HCT116 (cell line): Measurements from ENCODE around the gene SELENON. TPM values are rescaled to one million over a fixed set of nuclear protein-coding genes. Genes with fewer than 3 reads are reported as not detected.

ENCODE experiments used
- ATAC-seq: fragments of 200-7000 bp; cut with Tn5 transposase; 2 replicates; pipeline ENCODE4 v1.9.1; 2020; ENCODE audit warnings: mild to moderate bottlenecking, moderate library complexity
- BruUV-seq: library from RNA; stranded (reverse); fragments of 400-500 nt; replicated peaks from 2 replicates; lab custom pipeline; 2021; lab: Mats Ljungman, UMichigan
- CTCF ChIA-PET: fragments of 300-600 bp; sonication (Branson Sonifier 250); formaldehyde crosslinking; loops from one replicate; lab custom pipeline; 2021; ENCODE audit warnings: antibody characterized with exemption; lab: Charles Lee
- POLR2A ChIA-PET: fragments of 300-600, 350-600 bp; sonication (Branson Sonifier 250); formaldehyde crosslinking; loops from one replicate; lab custom pipeline; 2021; ENCODE audit warnings: antibody characterized with exemption; lab: Charles Lee
- RAD21 ChIA-PET, 2 experiments: fragments of 300-600 bp; sonication (Branson Sonifier 250); formaldehyde crosslinking; loops; one replicate each; lab custom pipeline; 2023; ENCODE audit warnings: low total read pairs in 2 of 2; ENCODE audit not compliant: uncharacterized antibody in 2 of 2, unreplicated experiment in 2 of 2, low non-redundant PET in 1 of 2; lab: Charles Lee
- DNase-seq: peaks from one replicate; pipeline ENCODE4 v3.0.0-alpha.2; 2010; ENCODE audit warnings: low read depth, low spot score
- H2AFZ ChIP-seq: fragments of 200-600 bp; shearing (Covaris generic), sonication (generic); 2 replicates; pipeline ENCODE4 v1.6.1; 2017; ENCODE audit warnings: low read depth, mixed run types, mixed read lengths, antibody characterized with exemption, low read length; ENCODE audit not compliant: poor library complexity, severe bottlenecking
- H3K27ac ChIP-seq: 2 replicates; pipeline ENCODE4 v1.5.1; 2012; ENCODE audit warnings: low read depth, low read length
- H3K27me3 ChIP-seq: fragments of 200-600 bp; sonication (generic); 2 replicates; pipeline ENCODE4 v1.6.1; 2016; ENCODE audit warnings: mixed run types, low read length, mixed read lengths; ENCODE audit not compliant: insufficient read depth
- H3K36me3 ChIP-seq, 2 experiments: fragments of 200-500 bp in 1 of 2; fragments of 200-600 bp in 1 of 2; sonication (Bioruptor generic) in 1 of 2; sonication (generic) in 1 of 2; 2 replicates each; pipeline versions ENCODE4 v1.5.1 to v1.6.1; 2014 to 2016; ENCODE audit warnings: low read length in 2 of 2, inconsistent platforms in 1 of 2, mixed read lengths in 1 of 2, mixed run types in 1 of 2; ENCODE audit not compliant: insufficient read depth in 2 of 2, control insufficient read depth in 1 of 2
- H3K4me1 ChIP-seq, 2 experiments: fragments of 200-600 bp in 1 of 2; sonication (generic) in 1 of 2; 2 replicates each; pipeline versions ENCODE4 v1.5.1 to v1.6.1; 2012 to 2017; ENCODE audit warnings: low read length in 2 of 2, inconsistent platforms in 1 of 2, mild to moderate bottlenecking in 1 of 2, mixed read lengths in 1 of 2, mixed run types in 1 of 2, moderate library complexity in 1 of 2; ENCODE audit not compliant: insufficient read depth in 2 of 2, control insufficient read depth in 1 of 2
- H3K4me2 ChIP-seq: fragments of 200-600 bp; sonication (generic); 2 replicates; pipeline ENCODE4 v1.6.1; 2017; ENCODE audit warnings: mixed run types, low read length, mixed read lengths
- H3K4me3 ChIP-seq, 2 experiments: fragments of 200-600 bp in 1 of 2; sonication (generic) in 1 of 2; replicated peaks in 1 of 2; 2 replicates each; pipeline ENCODE4 v1.5.1; 2011 to 2016; ENCODE audit warnings: low read length in 2 of 2, control low read depth in 1 of 2, low read depth in 1 of 2, mild to moderate bottlenecking in 1 of 2, mixed read lengths in 1 of 2, mixed run types in 1 of 2
- H3K79me2 ChIP-seq: fragments of 200-600 bp; sonication (generic); 2 replicates; pipeline ENCODE4 v1.6.1; 2017; ENCODE audit warnings: mild to moderate bottlenecking, mixed run types, low read length, moderate library complexity, mixed read lengths; ENCODE audit not compliant: insufficient read depth
- H3K9ac ChIP-seq: fragments of 200-600 bp; sonication (generic); 2 replicates; pipeline ENCODE4 v1.6.1; 2016; ENCODE audit warnings: low read length, mixed read lengths
- H3K9me2 ChIP-seq: fragments of 200-600 bp; sonication (generic), shearing (Covaris generic); 2 replicates; pipeline ENCODE4 v1.6.1; 2017; ENCODE audit warnings: mixed run types, mild to moderate bottlenecking, moderate library complexity; ENCODE audit not compliant: insufficient read depth
- H3K9me3 ChIP-seq, 2 experiments: fragments of 200-500 bp in 1 of 2; fragments of 200-600 bp in 1 of 2; sonication (Bioruptor generic) in 1 of 2; sonication (generic) in 1 of 2; 2 replicates each; pipeline ENCODE4 v1.6.1; 2014 to 2017; ENCODE audit warnings: low read length in 2 of 2, mixed read lengths in 2 of 2, inconsistent platforms in 1 of 2, low read depth in 1 of 2, mild to moderate bottlenecking in 1 of 2, mixed run types in 1 of 2, moderate library complexity in 1 of 2; ENCODE audit not compliant: control insufficient read depth in 1 of 2, insufficient read depth in 1 of 2
- H4K20me1 ChIP-seq: fragments of 200-600 bp; sonication (generic), shearing (Covaris generic); 2 replicates; pipeline ENCODE4 v1.6.1; 2017; ENCODE audit warnings: mixed run types, mild to moderate bottlenecking, moderate library complexity; ENCODE audit not compliant: insufficient read depth
- CEBPB ChIP-seq: IDR thresholded peaks from 2 replicates; pipeline ENCODE4 v1.6.1; 2012; ENCODE audit warnings: low read depth
- ELF1 ChIP-seq: IDR thresholded peaks from 2 replicates; pipeline ENCODE4 v1.6.1; 2012; ENCODE audit warnings: low read depth, borderline replicate concordance
- EZH2phosphoT487 ChIP-seq: fragments of 200-600 bp; IDR thresholded peaks from 2 replicates; pipeline ENCODE4 v1.6.1; 2018; ENCODE audit warnings: antibody characterized with exemption, borderline replicate concordance
- FOSL1 ChIP-seq: IDR thresholded peaks from 2 replicates; pipeline ENCODE4 v1.6.1; 2012; ENCODE audit warnings: low read depth
- JUND ChIP-seq: IDR thresholded peaks from 2 replicates; pipeline ENCODE4 v1.6.1; 2012
- POLR2AphosphoS5 ChIP-seq: IDR thresholded peaks from 2 replicates; pipeline ENCODE4 v1.6.1; 2011; ENCODE audit warnings: mild to moderate bottlenecking, low read depth, low read length, moderate library complexity
- RAD21 ChIP-seq: IDR thresholded peaks from 2 replicates; pipeline ENCODE4 v1.6.1; 2012; ENCODE audit warnings: low read depth, mild to moderate bottlenecking
- SIN3A ChIP-seq: IDR thresholded peaks from 2 replicates; pipeline ENCODE4 v1.6.1; 2012; ENCODE audit warnings: low read depth
- SP1 ChIP-seq: IDR thresholded peaks from 2 replicates; pipeline ENCODE4 v1.6.1; 2012; ENCODE audit warnings: low read depth
- ZFX ChIP-seq: fragments of 450-650 bp; IDR thresholded peaks from 2 replicates; pipeline ENCODE4 v1.6.1; 2017
- intact Hi-C: fragments of 100-400 bp; cut with micrococcal nuclease; formaldehyde crosslinking; loops from 2 replicates; pipeline ENCODE4 v1.10.0; 2022
- total RNA-seq: library from RNA; stranded (reverse); gene quantifications from one replicate; pipeline ENCODE4 v1.2.1, GENCODE V29; 2021; ENCODE audit not compliant: unreplicated experiment

Gene SELENON
- total RNA-seq, 1 experiment from 2014 or later: 85.1 TPM

GRCh38 chr1:25834894-25835293 lies 34.9 kb downstream of the SELENON start:
- Histone ChIP-seq H3K9me2 (no peaks in the 10 kb centered on the region), H3K9me3 (no peaks in the 10 kb centered on the region), H3K4me1 (peaks cover 0 to 3% of the 10 kb centered on the region in 2 experiments; a peak in 1 of 4 replicates), H3K4me3 (no peak overlapping the region), H3K27ac (no peak overlapping the region), H4K20me1 (no peaks in the 10 kb centered on the region; the same call in 1 of the 2 replicates), H3K36me3 (peaks cover 38 to 43% of the 10 kb centered on the region in 2 experiments), H2AFZ (no peak overlapping the region), H3K4me2 (no peak overlapping the region), H3K79me2 (peaks cover 77% of the 10 kb centered on the region), H3K27me3 (no peaks in the 10 kb centered on the region), H3K9ac (no peak overlapping the region)
- POLR2A ChIA-PET: no interaction called here
- no TSS peak for BruUV-seq
- ATAC-seq (no peak), DNase-seq (no peak)
- RAD21 ChIA-PET: no interaction called here
- CTCF ChIA-PET: no interaction called here
- intact Hi-C loops: no loop called here
- no peak for TF ChIP-seq POLR2AphosphoS5
- TF ChIP-seq RAD21: no peak
- no peak for TF ChIP-seq JUND
- TF ChIP-seq ELF1: no peak
- TF ChIP-seq SIN3A: no peak
- no peak for TF ChIP-seq ZFX

GRCh38 chr1:25836695-25837094 lies 36.7 kb downstream of the SELENON start:
- POLR2A ChIA-PET: interaction anchor here (1.5 kb wide), 1 partner anchor 13 kb away, joined by 3 read pairs; no protein-coding TSS in a partner anchor
- no peaks in the 10 kb centered on the region; the same call in 1 of the 2 replicates for H4K20me1 ChIP-seq
- no peak overlapping the region for H3K4me2 ChIP-seq
- H3K27ac ChIP-seq: no peak overlapping the region
- no peak for DNase-seq
- H3K4me1 ChIP-seq: peaks cover 0 to 3% of the 10 kb centered on the region in 2 experiments; a peak in 1 of 4 replicates
- no peak overlapping the region for H2AFZ ChIP-seq
- RAD21 ChIA-PET: interaction anchor here in 1 of 2 experiments (1.0 kb wide), 1 partner anchor 54 kb away, joined by 3 read pairs; no protein-coding TSS in a partner anchor
- intact Hi-C loops: loop anchor here (1.0 kb wide), 2 partner anchors 54 to 162 kb away; partner anchors contain the start of gene PAFAH2
- H3K9me3 ChIP-seq: no peaks in the 10 kb centered on the region
- no peak overlapping the region for H3K4me3 ChIP-seq
- no peak for TF ChIP-seq FOSL1
- TF ChIP-seq CEBPB: no peak
- TF ChIP-seq EZH2phosphoT487: no peak
- no peak for TF ChIP-seq ZFX
- no peak for TF ChIP-seq SP1
- TF ChIP-seq JUND: no peak
- no peaks in the 10 kb centered on the region for H3K27me3 ChIP-seq
- BruUV-seq: no TSS peak
- no peaks in the 10 kb centered on the region for H3K9me2 ChIP-seq
- CTCF ChIA-PET: interaction anchor here (0.7 to 1.3 kb wide), 8 partner anchors 9 to 555 kb away, joined by 3 to 7 read pairs (median 4); partner anchors contain the start of genes MTFR1L, PAFAH2 and PAQR7
- H3K36me3 ChIP-seq: peaks cover 20 to 28% of the 10 kb centered on the region in 2 experiments
- H3K9ac ChIP-seq: no peak overlapping the region
- no peak for ATAC-seq
- H3K79me2 ChIP-seq: peaks cover 92% of the 10 kb centered on the region
